Suprapubic skin (tissue), 4 donors: ENCODE results near the gene XXYLT1. TPM values are rescaled to one million over a fixed set of nuclear protein-coding genes. Genes with fewer than 3 reads are reported as not detected.
"Not testable (repeated sequence)": the region's sequence is repeated elsewhere in the genome, so short reads cannot be mapped to it uniquely, and the experiment has no call there.

Source experiments
- DNase-seq, 2 donors: peaks; one replicate each; pipeline ENCODE4 v3.0.0-alpha.2; 2019; ENCODE audit warnings: low spot score in 2 of 2
- H3K27ac ChIP-seq: fragments of 200-600 bp; sonication (generic); one replicate; pipeline ENCODE4 v1.5.1; 2019
- H3K27me3 ChIP-seq: fragments of 200-600 bp; sonication (generic); one replicate; pipeline ENCODE4 v1.5.1; 2019
- H3K36me3 ChIP-seq: fragments of 200-600 bp; sonication (generic); one replicate; pipeline ENCODE4 v1.5.1; 2019
- H3K4me1 ChIP-seq: fragments of 200-600 bp; sonication (generic); one replicate; pipeline ENCODE4 v1.5.1; 2019
- H3K4me3 ChIP-seq: fragments of 200-600 bp; sonication (generic); one replicate; pipeline ENCODE4 v1.5.1; 2019; ENCODE audit warnings: mild to moderate bottlenecking
- H3K9me3 ChIP-seq: fragments of 200-600 bp; sonication (generic); one replicate; pipeline ENCODE4 v1.5.1; 2019
- EP300 ChIP-seq: sonication (generic); formaldehyde crosslinking; IDR thresholded peaks from one replicate; pipeline ENCODE4 v1.6.1; 2017; ENCODE audit warnings: antibody characterized with exemption
- POLR2A ChIP-seq, 2 donors: fragments of 450-650 bp; IDR thresholded peaks; one replicate each; pipeline ENCODE4 v1.6.1; 2017; ENCODE audit warnings: antibody characterized with exemption in 2 of 2, mild to moderate bottlenecking in 2 of 2, moderate library complexity in 2 of 2
- POLR2AphosphoS5 ChIP-seq, 3 donors: sonication (generic); formaldehyde crosslinking; IDR thresholded peaks; one replicate each; pipeline ENCODE4 v1.6.1; 2017; ENCODE audit warnings: antibody characterized with exemption in 3 of 3
- WGBS: methylation state at CpG from one replicate; pipeline ENCODE4 v1.1.5; 2018; 5-methylcytosine and 5-hydroxymethylcytosine counted together
- total RNA-seq, 4 donors: library from RNA; depleted of rRNA; stranded (reverse); fragments of >200 nt; gene quantifications; one replicate each; pipeline ENCODE4 v1.1.0, GENCODE V29; 2016
- TF ChIP-seq, protein P1 (sequence below), 2 donors: fragments of 200-600 bp in 1 of 2; fragments of 450-650 bp in 1 of 2; sonication (generic) in 1 of 2; IDR thresholded peaks; one replicate each; pipeline ENCODE4 v1.5.1; 2016 to 2019; ENCODE audit warnings: antibody characterized with exemption in 2 of 2, mild to moderate bottlenecking in 1 of 2, moderate library complexity in 1 of 2

Gene XXYLT1
- total RNA-seq, 4 donors from 2014 or later: 8.0 to 19.4 (median 13.2) TPM

DNA sequence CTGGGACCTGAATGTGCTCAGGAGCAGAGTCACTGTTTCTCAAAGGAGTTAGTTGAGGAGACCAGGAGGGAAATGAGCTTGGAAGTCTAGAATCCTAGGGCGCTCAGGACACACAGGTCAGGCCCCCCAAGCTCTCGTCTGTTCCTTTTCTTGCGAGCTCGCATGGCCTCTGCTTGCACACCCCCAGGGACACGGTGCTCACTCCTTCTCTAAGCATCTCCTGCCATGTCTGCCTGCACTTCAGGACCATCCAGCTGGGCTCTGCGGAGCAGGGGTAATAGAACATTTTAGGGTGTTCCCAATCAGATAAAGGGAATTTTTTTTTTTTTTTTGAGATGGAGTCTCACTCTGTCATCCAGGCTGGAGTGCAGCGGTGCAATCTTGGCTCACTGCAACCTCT is 213.2 kb downstream of the XXYLT1 start:
- no peaks in the 10 kb centered on the region for H3K9me3 ChIP-seq
- no peak for DNase-seq
- WGBS: 93% methylated on average over 7 of the region's 7 CpGs
- no peak overlapping the region for H3K4me3 ChIP-seq
- H3K27ac ChIP-seq: no peak overlapping the region
- no peaks in the 10 kb centered on the region for H3K27me3 ChIP-seq
- H3K4me1 ChIP-seq: no peaks in the 10 kb centered on the region
- TF ChIP-seq, protein P1, sequence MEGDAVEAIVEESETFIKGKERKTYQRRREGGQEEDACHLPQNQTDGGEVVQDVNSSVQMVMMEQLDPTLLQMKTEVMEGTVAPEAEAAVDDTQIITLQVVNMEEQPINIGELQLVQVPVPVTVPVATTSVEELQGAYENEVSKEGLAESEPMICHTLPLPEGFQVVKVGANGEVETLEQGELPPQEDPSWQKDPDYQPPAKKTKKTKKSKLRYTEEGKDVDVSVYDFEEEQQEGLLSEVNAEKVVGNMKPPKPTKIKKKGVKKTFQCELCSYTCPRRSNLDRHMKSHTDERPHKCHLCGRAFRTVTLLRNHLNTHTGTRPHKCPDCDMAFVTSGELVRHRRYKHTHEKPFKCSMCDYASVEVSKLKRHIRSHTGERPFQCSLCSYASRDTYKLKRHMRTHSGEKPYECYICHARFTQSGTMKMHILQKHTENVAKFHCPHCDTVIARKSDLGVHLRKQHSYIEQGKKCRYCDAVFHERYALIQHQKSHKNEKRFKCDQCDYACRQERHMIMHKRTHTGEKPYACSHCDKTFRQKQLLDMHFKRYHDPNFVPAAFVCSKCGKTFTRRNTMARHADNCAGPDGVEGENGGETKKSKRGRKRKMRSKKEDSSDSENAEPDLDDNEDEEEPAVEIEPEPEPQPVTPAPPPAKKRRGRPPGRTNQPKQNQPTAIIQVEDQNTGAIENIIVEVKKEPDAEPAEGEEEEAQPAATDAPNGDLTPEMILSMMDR (IDR thresholded peaks at IDR 0.05): no peak
- no peak for TF ChIP-seq POLR2A (IDR thresholded peaks at IDR 0.05)
- no peak for TF ChIP-seq POLR2AphosphoS5 (IDR thresholded peaks at IDR 0.05)
- no peak for TF ChIP-seq EP300
- H3K36me3 ChIP-seq: no peaks in the 10 kb centered on the region

DNA sequence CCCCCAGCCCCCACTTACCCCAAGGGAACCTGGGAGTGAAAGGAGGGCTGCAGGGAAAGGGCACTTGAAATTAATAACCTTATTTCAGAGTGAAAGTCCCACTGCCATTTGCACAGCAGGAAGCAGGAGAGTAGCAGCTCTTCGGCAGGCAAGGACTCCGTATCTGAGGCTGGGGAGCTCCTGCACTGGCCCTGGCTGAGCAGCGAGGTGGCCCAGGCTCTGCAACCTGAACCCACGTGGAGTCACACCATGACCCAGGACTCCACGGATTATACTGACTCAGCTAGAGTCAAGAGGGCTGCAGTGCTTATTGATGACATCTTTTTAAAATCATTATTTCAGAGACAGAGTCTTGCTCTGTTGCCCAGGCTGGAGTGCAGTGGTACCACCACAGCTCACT is 214.5 kb downstream of the XXYLT1 start:
- DNase-seq: peak in 1 of 2 donors; percentile 15

GRCh38 chr3:195054311-195054710 is 216.6 kb downstream of the XXYLT1 start:
- Histone ChIP-seq H3K27me3 (no peaks in the 10 kb centered on the region), H3K4me3 (no peak overlapping the region), H3K27ac (no peak overlapping the region), H3K36me3 (no peaks in the 10 kb centered on the region), H3K9me3 (no peaks in the 10 kb centered on the region), H3K4me1 (no peaks in the 10 kb centered on the region)
- 83% methylated on average over 6 of the region's 6 CpGs for WGBS
- DNase-seq: peak in 1 of 2 donors; percentile 20
- TF ChIP-seq, protein P1 (IDR thresholded peaks at IDR 0.05): no peak

More for the DNA sequence above, 214.5 kb downstream of the XXYLT1 start:
- TF ChIP-seq EP300 (no peak), POLR2A (IDR thresholded peaks at IDR 0.05) (no peak), POLR2AphosphoS5 (IDR thresholded peaks at IDR 0.05) (no peak)
- TF ChIP-seq, protein P1 (IDR thresholded peaks at IDR 0.05): no peak
- H3K27me3 ChIP-seq: no peaks in the 10 kb centered on the region
- H3K27ac ChIP-seq: no peak overlapping the region
- 70% methylated on average over 5 of the region's 5 CpGs for WGBS
- H3K4me3 ChIP-seq: no peak overlapping the region
- H3K9me3 ChIP-seq: no peaks in the 10 kb centered on the region
- no peaks in the 10 kb centered on the region for H3K4me1 ChIP-seq
- no peaks in the 10 kb centered on the region for H3K36me3 ChIP-seq

GRCh38 chr3:195052939-195053338 is 218.0 kb downstream of the XXYLT1 start:
- 83% methylated on average over 6 of the region's 6 CpGs for WGBS
- Histone ChIP-seq H3K27me3 (no peaks in the 10 kb centered on the region), H3K9me3 (no peaks in the 10 kb centered on the region), H3K36me3 (no peaks in the 10 kb centered on the region), H3K4me1 (no peaks in the 10 kb centered on the region), H3K27ac (no peak overlapping the region), H3K4me3 (no peak overlapping the region)
- TF ChIP-seq POLR2A (IDR thresholded peaks at IDR 0.05) (no peak), EP300 (no peak), POLR2AphosphoS5 (IDR thresholded peaks at IDR 0.05) (no peak)
- TF ChIP-seq, protein P1 (IDR thresholded peaks at IDR 0.05): no peak
- DNase-seq: no peak

GRCh38 chr3:195050296-195050695 is 220.7 kb downstream of the XXYLT1 start:
- not testable (repeated sequence) for H3K4me1 ChIP-seq, H3K36me3 ChIP-seq, H3K4me3 ChIP-seq, DNase-seq, H3K9me3 ChIP-seq, H3K27me3 ChIP-seq, H3K27ac ChIP-seq
- 86% methylated on average over 5 of the region's 5 CpGs for WGBS
